Stimulated activated CD4-positive, alpha-beta T cell treated with anti-CD3 and anti-CD28 coated beads, Interleukin-4, amount 100 ng/mL, for 24 hours (primary cell): ENCODE results near the gene CARD9.
"Not testable (repeated sequence)": the region's sequence is repeated elsewhere in the genome, so short reads cannot be mapped to it uniquely, and the experiment has no call there.

ENCODE experiments used
- DNase-seq: peaks from one replicate; pipeline ENCODE4 v3.0.0-alpha.2; 2020

The CARD9 gene

GRCh38 chr9:136363106-136363948 is 10.1 kb downstream of the CARD9 start, which contains the start of gene DNLZ:
Gene DNLZ (minus strand): TSS chr9:136363744. CDS start chr9:136363714, 30 bp downstream.
- DNase-seq = peak; percentile 95

- DNase-seq = no peak
These were observed 11.1 kb downstream of the CARD9 start for GRCh38 chr9:136362450-136362784.

DNA sequence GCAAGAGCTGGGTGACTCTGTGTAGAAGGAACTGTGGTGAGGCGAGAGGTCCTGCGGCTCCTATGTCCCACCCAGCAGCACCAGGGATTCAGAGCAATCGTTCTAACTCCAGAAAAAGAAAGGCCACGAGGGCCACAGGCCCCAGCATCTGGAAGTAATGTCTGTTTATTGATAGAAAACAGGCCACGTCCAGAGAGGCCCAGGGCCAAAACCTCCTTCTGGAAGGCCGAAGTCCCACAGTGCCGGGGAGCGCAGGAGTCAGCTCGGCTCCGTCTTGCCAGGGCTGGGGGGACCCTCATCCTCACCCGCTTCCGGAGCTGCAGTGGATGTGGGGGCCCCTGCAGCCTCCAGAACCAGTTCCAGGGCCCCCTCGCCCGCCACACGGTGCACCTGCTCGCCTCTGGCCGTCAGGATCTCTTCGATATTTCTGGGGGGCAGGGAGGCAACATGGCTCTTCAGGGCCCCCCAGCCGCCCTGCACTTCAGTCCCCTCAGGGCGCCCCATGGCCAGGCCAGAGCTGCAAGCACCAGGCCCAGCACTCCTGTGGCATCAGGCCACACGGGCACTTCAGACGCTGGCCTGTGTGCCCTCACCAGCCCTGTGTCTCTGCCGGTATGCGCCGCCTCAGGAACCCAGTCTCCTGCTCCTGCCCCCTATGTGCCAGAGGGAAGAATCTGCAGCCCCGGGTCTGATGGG is 11.6 kb downstream of the CARD9 start:
- DNase-seq = no peak

DNA sequence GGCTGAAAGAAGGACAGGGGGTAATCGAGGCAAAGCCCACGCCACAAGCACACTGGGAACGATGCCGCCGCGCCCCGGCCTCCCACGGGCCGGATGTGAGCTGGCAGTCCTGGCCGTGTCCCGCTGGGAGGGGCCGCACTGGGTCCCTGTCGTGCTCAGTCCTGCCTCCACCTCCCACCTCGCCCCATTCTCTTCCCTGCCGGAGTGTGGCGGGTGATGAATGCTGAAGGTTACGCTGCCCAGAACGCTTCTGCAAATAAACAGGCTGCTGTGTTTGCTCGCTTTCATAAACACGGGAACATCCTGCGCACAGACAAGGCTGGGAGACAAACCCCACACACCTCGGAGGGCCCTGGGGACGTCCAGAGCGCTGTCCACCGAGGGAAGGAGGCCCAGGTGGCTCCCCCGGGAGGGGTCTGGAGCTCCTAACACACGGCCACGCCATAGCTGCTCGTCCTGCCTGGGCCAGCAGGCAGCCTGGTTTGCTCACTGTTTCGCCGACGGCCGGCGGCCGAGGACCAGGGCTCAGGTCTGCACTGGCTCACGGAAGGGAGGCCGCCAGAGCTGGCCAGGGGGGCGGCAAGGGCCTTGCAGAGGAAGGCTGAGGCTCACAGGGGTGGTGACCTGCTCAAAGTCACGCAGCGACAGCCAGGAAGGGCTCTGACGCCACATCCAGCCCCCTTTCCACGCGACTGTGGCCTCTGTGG is 12.3 kb downstream of the CARD9 start:
- DNase-seq = no peak

DNA sequence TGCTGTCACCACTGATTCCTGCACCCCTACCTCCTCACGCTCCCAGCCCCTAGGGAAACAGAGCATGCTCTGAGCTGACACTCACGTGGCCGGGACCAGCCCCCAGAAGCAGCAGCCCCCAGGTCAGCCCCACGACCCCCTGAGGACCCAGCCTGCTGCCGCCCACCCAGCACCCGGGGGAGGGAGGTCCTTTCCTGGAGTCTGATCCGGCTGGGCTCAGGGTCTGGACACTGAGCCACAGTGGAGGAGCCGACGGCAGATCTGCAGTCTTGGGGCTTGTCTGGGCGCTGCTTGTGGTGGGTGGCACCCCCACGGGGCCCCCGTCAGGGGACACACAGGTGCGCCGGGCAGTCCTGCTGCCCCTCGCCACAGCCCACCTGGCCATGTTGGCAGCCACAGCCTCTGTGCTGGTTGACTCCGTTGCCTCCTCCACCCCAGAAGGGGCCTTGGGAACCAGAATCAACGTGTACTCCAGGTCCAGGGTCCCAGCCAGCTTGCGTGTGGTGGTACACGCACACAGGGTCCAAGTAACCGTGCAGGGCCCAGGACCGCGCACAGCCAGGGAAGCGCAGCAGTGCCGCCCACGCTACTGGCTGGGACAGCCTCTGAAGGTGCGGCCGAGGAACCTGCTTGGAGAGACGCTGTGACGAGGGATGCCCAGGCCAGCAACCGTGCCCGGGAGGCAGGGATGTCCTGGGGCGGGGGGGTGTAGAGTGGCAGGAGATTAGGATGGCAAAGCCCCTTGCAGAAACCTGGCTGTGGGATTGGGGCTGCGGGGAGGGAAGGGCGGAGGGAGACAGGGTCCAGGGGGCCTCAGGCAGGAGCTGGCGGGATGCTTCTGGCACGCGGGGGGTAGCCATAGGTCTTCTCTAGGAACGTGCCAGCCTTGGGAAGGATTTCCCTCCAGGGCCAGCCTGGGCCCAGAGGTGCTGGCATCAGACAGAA is 13.4 kb downstream of the CARD9 start:
- DNase-seq = no peak

- no peak for DNase-seq
These were observed 14.6 kb downstream of the CARD9 start for GRCh38 chr9:136358888-136359287.

- DNase-seq = no peak
These were observed 15.5 kb downstream of the CARD9 start for GRCh38 chr9:136358016-136358415.

DNA sequence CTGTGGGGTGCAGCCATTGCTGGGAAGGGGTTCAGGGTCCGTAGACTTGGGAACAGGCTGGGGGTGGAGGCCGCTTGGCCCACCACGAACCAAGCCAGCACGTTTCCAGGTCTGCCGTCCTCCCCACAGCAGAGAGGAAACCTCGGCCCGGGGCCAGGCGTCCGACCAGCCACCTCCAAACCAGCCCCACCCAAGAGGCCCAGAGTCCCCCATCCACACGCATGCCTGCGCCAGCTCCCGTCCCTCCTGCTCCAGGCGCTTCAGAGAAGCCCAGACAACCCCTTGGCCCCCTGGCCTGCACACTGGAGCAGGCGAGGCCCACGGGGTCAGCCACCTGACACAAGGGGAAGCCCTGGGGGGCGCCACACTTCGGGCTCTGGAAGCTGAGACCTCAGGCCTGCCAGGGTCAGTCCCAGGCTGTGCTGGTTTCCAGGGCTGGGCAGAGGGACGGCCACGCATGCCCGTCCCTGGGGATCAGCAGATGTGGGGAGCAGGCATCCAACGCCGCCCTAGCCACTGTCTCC is 16.2 kb downstream of the CARD9 start:
- no peak for DNase-seq

DNA sequence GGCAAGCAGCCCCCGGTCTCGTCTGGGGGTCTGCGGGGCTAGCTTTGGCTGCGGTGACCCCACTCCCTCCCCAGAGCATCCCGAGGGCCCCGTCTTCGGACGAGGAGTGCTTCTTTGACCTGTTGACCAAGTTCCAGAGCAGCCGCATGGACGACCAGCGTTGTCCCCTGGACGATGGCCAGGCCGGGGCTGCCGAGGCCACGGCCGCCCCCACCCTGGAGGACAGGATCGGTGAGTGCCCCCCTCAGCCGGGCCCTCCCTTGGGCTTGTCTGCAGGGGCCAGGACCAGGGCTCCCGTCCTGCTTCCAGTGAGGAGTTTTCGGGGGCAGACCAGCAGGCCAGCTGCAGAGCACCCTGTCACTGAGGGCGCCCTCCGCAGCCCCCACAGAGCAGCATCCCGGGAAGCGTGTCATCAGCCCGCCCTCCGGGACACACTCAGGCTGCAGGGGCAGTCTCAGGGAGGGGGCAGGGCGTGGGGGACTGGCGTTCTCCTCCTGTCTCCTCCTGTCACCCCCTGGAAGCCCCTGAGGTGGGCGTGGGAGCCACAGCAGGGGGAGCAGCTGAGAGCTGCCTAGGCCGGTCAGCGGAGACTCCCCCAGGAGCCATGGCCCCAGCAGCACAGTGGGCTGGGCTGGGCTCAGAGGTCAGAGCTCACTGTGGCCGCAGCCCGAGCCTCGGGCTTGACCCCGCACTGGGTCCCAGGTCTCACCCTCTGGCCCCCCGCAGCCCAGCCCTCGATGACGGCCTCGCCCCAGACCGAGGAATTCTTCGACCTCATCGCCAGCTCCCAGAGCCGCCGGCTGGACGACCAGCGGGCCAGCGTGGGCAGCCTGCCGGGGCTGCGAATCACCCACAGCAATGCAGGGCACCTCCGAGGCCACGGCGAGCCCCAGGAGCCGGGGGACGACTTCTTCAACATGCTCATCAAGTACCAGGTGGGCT is 17.6 kb downstream of the CARD9 start:
- no peak for DNase-seq

DNA sequence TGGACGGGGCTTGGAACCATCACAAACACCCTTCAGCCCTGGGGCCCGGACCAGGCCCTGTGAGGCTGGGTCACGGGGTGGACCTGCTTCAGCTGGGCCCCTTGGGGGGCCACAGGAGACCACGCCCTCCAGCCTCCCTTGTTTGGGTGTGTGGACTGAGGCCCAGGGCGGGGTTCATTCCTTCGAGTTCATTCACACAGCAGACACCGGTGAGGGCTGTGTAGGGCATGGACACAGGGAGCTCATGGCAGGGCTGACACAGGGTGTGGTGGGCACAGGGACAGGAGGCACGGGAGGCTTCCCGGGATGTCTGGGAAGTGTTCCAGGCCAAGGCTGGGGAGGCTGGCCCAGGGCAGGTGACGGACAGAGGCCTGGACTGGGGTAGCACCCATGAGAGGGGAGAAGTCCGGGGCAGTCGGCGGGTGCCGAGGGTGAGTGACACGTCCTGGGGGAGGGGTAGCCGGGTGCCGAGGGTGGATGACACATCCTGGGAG is 18.8 kb downstream of the CARD9 start:
- no peak for DNase-seq

GRCh38 chr9:136353757-136354488 is 19.5 kb downstream of the CARD9 start:
- DNase-seq = no peak

- no peak for DNase-seq
These were observed 20.4 kb downstream of the CARD9 start for GRCh38 chr9:136353088-136353487.

- no peak for DNase-seq
These were observed 20.8 kb downstream of the CARD9 start for GRCh38 chr9:136352682-136353081.

GRCh38 chr9:136351868-136352267 is 21.6 kb downstream of the CARD9 start:
- DNase-seq = not testable (repeated sequence)

DNA sequence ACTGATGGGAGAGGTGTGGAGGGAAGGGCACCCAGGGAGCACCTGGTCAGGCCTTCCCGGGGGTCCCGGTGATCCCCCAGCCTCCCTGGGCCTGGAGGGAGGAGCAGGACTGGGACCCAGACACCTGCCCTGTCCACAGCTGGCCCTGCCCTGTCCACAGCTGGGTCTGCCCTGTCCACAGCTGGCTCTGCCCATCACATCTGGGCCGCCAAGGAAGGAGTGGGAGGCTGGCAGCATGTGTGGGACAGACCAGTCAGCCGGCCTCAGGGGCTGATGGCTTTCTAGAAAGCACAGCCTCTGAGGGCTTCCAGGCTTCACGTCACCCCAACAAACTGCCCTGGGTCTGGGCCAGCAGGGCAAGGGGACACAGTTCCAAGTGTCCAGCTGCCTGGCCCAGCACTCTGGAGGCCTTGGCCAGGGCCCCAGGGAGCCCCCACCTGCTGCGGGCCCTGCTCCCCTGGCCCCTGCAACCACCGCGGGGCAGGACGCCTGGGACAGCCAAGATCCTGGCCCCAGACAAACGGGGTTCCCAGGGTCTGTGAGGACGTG is 22.1 kb downstream of the CARD9 start:
- DNase-seq = no peak

- DNase-seq = no peak
These were observed 23.9 kb downstream of the CARD9 start for GRCh38 chr9:136349546-136349945.

DNA sequence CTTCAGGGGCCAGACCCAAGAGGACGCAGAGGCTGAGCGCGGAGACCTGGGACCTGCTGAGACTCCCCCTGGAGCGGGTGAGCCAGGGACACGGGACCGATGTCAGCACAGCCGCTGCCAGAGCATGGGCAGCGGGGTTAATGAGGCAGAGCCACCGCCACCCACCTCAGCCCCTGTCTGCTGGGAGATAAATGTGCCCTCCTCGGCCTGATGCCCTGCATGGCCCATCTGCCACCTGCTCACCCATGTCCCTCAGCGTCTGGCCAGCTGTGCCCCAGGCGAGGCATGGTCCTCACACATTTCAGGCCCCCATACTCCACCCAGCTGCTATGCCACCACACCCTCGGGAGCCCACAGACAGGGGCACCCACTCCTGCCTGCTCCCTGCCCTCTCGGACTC is 24.8 kb downstream of the CARD9 start:
- DNase-seq = no peak

GRCh38 chr9:136347472-136348256 is 25.8 kb downstream of the CARD9 start:
- no peak for DNase-seq

GRCh38 chr9:136346927-136347465 is 26.5 kb downstream of the CARD9 start:
- DNase-seq = no peak
